ENCODE measurements around the gene USP25.

GRCh38 chr21:15840406-15840805, 110.6 kb downstream of the USP25 start:
- TF ChIP-seq, protein P1, sequence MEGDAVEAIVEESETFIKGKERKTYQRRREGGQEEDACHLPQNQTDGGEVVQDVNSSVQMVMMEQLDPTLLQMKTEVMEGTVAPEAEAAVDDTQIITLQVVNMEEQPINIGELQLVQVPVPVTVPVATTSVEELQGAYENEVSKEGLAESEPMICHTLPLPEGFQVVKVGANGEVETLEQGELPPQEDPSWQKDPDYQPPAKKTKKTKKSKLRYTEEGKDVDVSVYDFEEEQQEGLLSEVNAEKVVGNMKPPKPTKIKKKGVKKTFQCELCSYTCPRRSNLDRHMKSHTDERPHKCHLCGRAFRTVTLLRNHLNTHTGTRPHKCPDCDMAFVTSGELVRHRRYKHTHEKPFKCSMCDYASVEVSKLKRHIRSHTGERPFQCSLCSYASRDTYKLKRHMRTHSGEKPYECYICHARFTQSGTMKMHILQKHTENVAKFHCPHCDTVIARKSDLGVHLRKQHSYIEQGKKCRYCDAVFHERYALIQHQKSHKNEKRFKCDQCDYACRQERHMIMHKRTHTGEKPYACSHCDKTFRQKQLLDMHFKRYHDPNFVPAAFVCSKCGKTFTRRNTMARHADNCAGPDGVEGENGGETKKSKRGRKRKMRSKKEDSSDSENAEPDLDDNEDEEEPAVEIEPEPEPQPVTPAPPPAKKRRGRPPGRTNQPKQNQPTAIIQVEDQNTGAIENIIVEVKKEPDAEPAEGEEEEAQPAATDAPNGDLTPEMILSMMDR (IDR thresholded peaks at IDR 0.05): no peak
- TF ChIP-seq POLR2A (IDR thresholded peaks at IDR 0.05): no peak
